Colonic mucosa (tissue), 4 donors: ENCODE measurements around the gene C14orf119. TPM values are rescaled to one million over a fixed set of nuclear protein-coding genes. Genes with fewer than 3 reads are reported as not detected.

Experiments
- DNase-seq: peaks from one replicate; pipeline ENCODE4 v3.0.0-alpha.2; 2020
- H3K27ac ChIP-seq: fragments of 200-600 bp; one replicate; pipeline ENCODE4 v1.8.0; 2021
- H3K27me3 ChIP-seq: fragments of 200-600 bp; one replicate; pipeline ENCODE4 v1.8.0; 2021
- H3K36me3 ChIP-seq: fragments of 200-600 bp; one replicate; pipeline ENCODE4 v1.8.0; 2021
- H3K4me1 ChIP-seq: fragments of 200-600 bp; one replicate; pipeline ENCODE4 v1.8.0; 2021; ENCODE audit warnings: mild to moderate bottlenecking
- H3K4me3 ChIP-seq: fragments of 200-600 bp; one replicate; pipeline ENCODE4 v1.8.0; 2021
- H3K9ac ChIP-seq, 2 donors: one replicate each; pipeline ENCODE4 v1.7.0; 2013; ENCODE audit warnings: control low read depth in 2 of 2, low read depth in 2 of 2, low read length in 2 of 2
- H3K9me3 ChIP-seq: fragments of 200-600 bp; one replicate; pipeline ENCODE4 v1.8.0; 2021
- intact Hi-C: fragments of 100-400 bp; cut with DNase I; formaldehyde crosslinking; loops from one replicate; pipeline ENCODE4 v1.14.1; 2022
- total RNA-seq, 2 donors: library from RNA; stranded (reverse); fragmentation: NEBNext Ultra II Directional in 1 of 2; extraction: Animal tissue kit (Norgen Biotek cat#: 25700) in 1 of 2; gene quantifications; one replicate each; pipeline ENCODE4 v1.2.1, GENCODE V29; 2021
- TF ChIP-seq, protein P1 (sequence below): fragments of 200-600 bp; IDR thresholded peaks from one replicate; pipeline ENCODE4 v1.8.0; 2022; ENCODE audit warnings: antibody characterized with exemption, mild to moderate bottlenecking
- donor health status: healthy.
- donor health status: DM: no; HTN: no; CAD: no.
- donor health status: DM: no; HTN: no; CAD: no.

Gene C14orf119
- total RNA-seq, 2 donors from 2014 or later: 56.2 to 59.2 TPM

DNA sequence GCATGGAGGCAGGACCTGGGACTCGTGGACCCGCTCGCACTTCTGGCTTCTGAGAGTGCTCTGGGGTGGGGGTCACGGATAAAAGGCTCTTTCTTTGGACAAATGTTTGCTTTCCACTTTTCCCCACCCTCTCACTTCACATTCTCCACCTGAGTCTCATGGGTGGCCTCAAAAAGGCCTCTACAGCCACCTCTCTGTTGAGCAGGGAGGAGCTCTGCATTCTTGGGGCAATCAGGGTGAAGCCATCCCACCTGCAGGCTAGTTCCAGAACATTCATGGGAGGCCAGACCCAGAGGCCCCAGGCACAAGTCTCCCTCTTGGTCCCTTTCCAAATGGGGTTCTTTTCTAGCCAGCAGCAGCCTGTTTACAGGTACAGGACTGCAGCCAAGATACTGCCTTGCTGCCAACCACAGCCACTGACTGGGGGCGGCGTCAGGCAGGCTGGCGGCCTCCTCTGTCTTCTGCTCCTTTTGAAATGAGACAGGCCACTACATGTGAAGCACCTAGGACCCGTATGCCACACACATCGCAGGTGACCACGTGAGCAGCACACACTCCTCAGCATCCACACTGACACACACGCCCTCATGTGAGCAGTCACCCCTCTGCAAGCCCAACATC, 42.0 kb downstream of the C14orf119 start:
- H3K27me3 ChIP-seq: no peaks in the 10 kb centered on the region
- H3K27ac ChIP-seq: no peak overlapping the region
- intact Hi-C loops: no loop called here
- no peak for DNase-seq
- no peak overlapping the region for H3K4me3 ChIP-seq
- no peaks in the 10 kb centered on the region for H3K9me3 ChIP-seq
- no peaks in the 10 kb centered on the region for H3K4me1 ChIP-seq
- TF ChIP-seq, protein P1, sequence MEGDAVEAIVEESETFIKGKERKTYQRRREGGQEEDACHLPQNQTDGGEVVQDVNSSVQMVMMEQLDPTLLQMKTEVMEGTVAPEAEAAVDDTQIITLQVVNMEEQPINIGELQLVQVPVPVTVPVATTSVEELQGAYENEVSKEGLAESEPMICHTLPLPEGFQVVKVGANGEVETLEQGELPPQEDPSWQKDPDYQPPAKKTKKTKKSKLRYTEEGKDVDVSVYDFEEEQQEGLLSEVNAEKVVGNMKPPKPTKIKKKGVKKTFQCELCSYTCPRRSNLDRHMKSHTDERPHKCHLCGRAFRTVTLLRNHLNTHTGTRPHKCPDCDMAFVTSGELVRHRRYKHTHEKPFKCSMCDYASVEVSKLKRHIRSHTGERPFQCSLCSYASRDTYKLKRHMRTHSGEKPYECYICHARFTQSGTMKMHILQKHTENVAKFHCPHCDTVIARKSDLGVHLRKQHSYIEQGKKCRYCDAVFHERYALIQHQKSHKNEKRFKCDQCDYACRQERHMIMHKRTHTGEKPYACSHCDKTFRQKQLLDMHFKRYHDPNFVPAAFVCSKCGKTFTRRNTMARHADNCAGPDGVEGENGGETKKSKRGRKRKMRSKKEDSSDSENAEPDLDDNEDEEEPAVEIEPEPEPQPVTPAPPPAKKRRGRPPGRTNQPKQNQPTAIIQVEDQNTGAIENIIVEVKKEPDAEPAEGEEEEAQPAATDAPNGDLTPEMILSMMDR: no peak
- H3K36me3 ChIP-seq: no peaks in the 10 kb centered on the region
- H3K9ac ChIP-seq: no peak overlapping the region

DNA sequence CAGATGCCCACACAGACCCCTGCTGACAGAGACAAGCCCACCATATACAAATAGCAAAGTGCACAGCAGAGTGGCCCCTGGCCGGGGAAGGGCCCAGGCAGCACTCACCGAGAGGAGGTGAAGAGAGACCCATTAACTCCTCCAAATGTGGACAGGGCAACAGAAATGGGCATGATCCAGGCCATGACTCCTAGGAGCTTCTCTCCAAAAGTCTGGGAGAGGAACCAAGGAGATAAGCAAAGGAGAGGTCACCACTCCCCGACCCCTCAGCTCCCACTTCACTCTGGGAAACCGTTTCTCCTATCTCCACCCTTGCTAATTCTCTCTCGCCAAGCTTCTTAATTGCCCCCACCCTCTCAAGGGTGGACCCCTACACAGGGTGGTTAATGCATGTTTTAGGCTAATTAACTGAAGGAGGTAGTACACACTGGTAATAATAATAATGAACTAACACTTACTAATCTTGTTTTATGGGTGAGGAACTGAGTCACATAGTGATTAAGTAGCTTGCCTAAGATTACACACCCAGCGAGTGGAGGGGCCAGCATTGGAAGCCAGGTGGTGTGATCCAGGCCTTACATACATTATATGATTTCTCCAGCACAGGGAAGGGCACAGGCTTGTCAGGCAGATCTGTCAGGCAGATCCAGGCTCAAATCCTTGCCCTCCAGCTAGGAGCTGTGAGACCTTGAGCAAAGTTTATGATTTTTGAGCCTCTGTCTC, 42.7 kb downstream of the C14orf119 start:
- no peaks in the 10 kb centered on the region for H3K4me1 ChIP-seq
- H3K4me3 ChIP-seq: no peak overlapping the region
- H3K9me3 ChIP-seq: no peaks in the 10 kb centered on the region
- TF ChIP-seq, protein P1: no peak
- no peak for DNase-seq
- intact Hi-C loops: no loop called here
- H3K27me3 ChIP-seq: no peaks in the 10 kb centered on the region
- H3K27ac ChIP-seq: no peak overlapping the region
- H3K36me3 ChIP-seq: no peaks in the 10 kb centered on the region
- H3K9ac ChIP-seq: no peak overlapping the region

DNA sequence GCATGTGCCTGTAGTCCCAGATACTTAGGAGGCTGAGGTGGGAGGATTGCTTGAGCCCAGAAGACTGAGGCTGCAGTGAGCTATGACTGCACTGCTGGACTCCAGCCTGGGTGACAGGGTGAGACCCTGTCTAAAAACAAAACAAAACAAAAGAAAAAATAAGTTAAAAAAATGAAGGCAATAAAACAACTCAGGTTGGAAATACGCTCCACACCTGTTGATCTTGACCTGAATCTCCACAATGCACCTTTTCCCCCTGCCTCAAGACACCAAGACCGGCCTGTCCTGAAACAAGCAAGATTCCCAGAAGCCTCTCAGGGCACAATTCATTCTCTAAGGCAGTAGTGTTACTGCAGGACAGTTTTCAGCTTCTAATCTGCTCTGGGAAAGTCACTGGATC, 44.6 kb downstream of the C14orf119 start:
- no peaks in the 10 kb centered on the region for H3K4me1 ChIP-seq
- H3K4me3 ChIP-seq: no peak overlapping the region
- DNase-seq: no peak
- no peaks in the 10 kb centered on the region for H3K27me3 ChIP-seq
- no peaks in the 10 kb centered on the region for H3K9me3 ChIP-seq
- H3K27ac ChIP-seq: no peak overlapping the region
- intact Hi-C loops: no loop called here
- TF ChIP-seq, protein P1: no peak
- no peaks in the 10 kb centered on the region for H3K36me3 ChIP-seq
- no peak overlapping the region for H3K9ac ChIP-seq

DNA sequence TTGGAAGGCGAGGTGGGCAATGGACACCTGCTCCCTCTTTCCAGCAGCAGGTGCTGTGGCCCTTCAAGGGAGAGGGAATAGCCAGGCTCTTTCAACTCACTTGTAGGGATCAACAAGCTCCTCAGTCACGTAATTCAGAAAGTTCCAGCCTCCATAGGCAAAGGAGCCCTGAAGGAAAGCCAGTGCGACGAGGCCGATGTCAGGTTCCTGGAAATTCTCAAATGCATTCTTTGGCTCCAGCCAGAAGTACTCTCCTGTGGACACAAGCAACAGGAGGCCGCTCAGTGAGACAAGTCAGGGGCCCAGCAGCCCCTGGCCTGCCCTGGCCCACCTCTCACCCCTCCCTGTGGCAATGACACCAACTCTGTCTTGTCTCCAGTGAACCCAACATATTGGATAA, 45.1 kb downstream of the C14orf119 start:
- H3K4me1 ChIP-seq: no peaks in the 10 kb centered on the region
- H3K36me3 ChIP-seq: no peaks in the 10 kb centered on the region
- TF ChIP-seq, protein P1: no peak
- H3K27me3 ChIP-seq: no peaks in the 10 kb centered on the region
- intact Hi-C loops: no loop called here
- H3K9me3 ChIP-seq: no peaks in the 10 kb centered on the region
- H3K27ac ChIP-seq: no peak overlapping the region
- DNase-seq: no peak
- no peak overlapping the region for H3K9ac ChIP-seq
- no peak overlapping the region for H3K4me3 ChIP-seq

DNA sequence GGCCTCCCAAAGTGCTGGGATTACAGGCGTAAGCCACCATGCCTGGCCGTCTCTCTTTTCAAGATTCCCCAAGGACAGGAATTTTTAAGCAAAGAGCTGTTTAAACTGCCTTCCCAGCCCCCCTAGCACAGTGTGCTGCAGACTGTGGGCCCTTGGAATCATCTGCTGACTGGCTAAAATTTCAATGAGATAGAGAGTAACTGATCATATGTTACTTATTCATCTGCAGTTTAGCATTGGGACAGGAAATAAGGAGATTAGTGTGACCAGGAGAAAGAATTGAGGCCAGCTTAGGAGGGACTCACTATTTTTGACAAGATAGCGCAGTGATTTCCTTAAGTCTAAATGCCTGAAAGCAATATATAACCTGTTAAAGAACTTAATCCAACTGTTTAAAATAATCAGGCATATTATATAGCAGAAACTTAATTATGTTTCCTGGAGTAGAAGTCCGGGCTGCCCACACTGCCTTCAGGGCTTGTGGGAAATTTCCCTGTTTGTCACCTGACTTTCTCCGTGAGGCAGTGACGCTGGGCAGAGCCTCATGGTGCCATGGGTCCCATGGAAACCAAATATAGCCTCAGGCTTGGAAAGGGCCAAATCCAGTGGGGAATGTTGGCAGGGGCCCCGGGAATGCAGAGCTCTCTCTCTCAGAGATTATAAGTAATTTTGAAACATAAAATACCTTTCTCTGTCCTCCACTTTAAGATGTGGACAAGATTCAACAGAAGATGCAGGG, 46.6 kb downstream of the C14orf119 start:
- Histone ChIP-seq H3K27ac (no peak overlapping the region), H3K36me3 (no peaks in the 10 kb centered on the region), H3K4me1 (no peaks in the 10 kb centered on the region), H3K4me3 (no peak overlapping the region), H3K9ac (no peak overlapping the region), H3K9me3 (no peaks in the 10 kb centered on the region), H3K27me3 (no peaks in the 10 kb centered on the region)
- DNase-seq: no peak
- intact Hi-C loops: no loop called here
- TF ChIP-seq, protein P1: no peak
